Neural progenitor cell (in vitro differentiated cells): Measurements from ENCODE around the gene GMDS.

ENCODE experiments used
- CTCF ChIP-seq: fragments of 200-600 bp; sonication (generic); IDR thresholded peaks from 2 replicates; pipeline ENCODE4 v1.5.1; 2017; ENCODE audit warnings: antibody characterized with exemption, mild to moderate bottlenecking
- EZH2 ChIP-seq: fragments of 200-600 bp; sonication (generic); IDR thresholded peaks from 2 replicates; pipeline ENCODE4 v1.6.1; 2017; ENCODE audit warnings: antibody characterized with exemption, mild to moderate bottlenecking, moderate library complexity
- EZH2phosphoT487 ChIP-seq: fragments of 200-600 bp; sonication (generic); IDR thresholded peaks from 2 replicates; pipeline ENCODE4 v1.6.1; 2017; ENCODE audit warnings: antibody characterized with exemption

DNA sequence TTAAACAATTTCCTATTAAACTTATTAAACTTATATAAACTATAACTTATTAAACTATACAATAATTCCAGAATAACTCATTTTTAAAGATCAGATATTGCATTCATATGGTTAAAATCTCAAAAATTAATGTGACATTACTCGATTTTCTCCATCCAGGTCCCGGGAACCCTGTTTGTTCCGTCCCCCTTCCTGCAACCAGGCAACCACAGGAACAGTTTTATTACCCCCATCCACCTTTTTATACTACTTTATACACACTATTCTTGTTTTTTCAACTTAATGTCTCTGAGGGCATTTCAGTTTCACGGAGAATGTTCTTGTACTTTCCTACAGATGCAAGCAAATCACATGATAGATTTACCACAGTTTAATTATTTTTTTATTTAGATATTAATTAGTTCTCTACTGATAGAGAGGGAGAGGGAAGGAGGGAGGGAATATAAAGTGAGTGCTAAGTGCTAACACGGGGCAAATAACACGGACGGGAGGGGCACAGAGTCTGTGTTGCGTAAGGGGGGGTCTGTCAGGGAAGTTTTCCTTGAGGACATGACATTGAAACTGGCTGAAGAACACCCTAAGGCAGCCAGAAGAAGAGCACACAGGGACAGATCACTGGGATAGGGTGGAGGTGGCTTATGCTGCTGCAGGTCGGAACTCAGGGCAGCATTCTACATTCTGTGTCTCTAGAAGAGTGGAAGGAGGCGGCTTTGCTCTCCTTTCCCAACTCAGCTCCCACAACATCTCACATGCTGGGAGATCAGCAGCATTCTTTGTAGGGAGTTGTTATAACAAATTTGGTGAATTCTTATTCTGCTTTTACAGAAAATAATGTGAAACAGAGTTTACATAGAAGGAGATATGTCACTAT, 410.5 kb downstream of the GMDS start:
- TF ChIP-seq CTCF (no peak), EZH2phosphoT487 (no peak), EZH2 (no peak)
